Spleen (tissue), 3 donors: ENCODE measurements around the gene CRKL.

Experiments
- POLR2A ChIP-seq, 3 donors: fragments of 450-650 bp; IDR thresholded peaks; one replicate each; pipeline ENCODE4 v1.5.1; 2017; ENCODE audit warnings: antibody characterized with exemption in 3 of 3, mild to moderate bottlenecking in 1 of 3
- POLR2AphosphoS5 ChIP-seq, 3 donors: sonication (generic); formaldehyde crosslinking; IDR thresholded peaks; one replicate each; pipeline ENCODE4 v1.5.1; 2017; ENCODE audit warnings: antibody characterized with exemption in 3 of 3

GRCh38 chr22:20931126-20931654 lies 14.0 kb downstream of the CRKL start:
- no peak for TF ChIP-seq POLR2AphosphoS5 (IDR thresholded peaks at IDR 0.05)
- TF ChIP-seq POLR2A (IDR thresholded peaks at IDR 0.05) = no peak
